ENCODE measurements around the gene ARL8B. TPM values are rescaled to one million over a fixed set of nuclear protein-coding genes. Genes with fewer than 3 reads are reported as not detected.

ARL8B gene
- total and polyA plus RNA-seq, 2 of the 8 experiments (the other 6 are each of a cell fraction or from before 2014, with no cell fraction given), result 14.5 to 27.8 TPM

- TF ChIP-seq ATF3 (IDR thresholded peaks at IDR 0.05; ENCODE audit: insufficient read depth, low read depth, low read length) (no peak), FOSL1 (IDR thresholded peaks at IDR 0.05; ENCODE audit: insufficient read depth, low read depth, low read length) (no peak), RXRA (IDR thresholded peaks at IDR 0.05; ENCODE audit: insufficient read depth, low read depth, low read length) (no peak), JUND (IDR thresholded peaks at IDR 0.05; ENCODE audit: low read length) (no peak), SIX5 (IDR thresholded peaks at IDR 0.05; ENCODE audit: low read depth, low read length) (no peak), SUZ12 (IDR thresholded peaks at IDR 0.05; ENCODE audit: low read length) (no peak), EZH2 (IDR thresholded peaks at IDR 0.05; ENCODE audit: low read depth, low read length, severe bottlenecking) (no peak), EP300 (IDR thresholded peaks at IDR 0.05; ENCODE audit: borderline replicate concordance in 1 of 2, low read depth in 2 of 2, low read length in 2 of 2) (no peak), KDM4A (IDR thresholded peaks at IDR 0.05; ENCODE audit: low read depth, low read length, severe bottlenecking) (no peak), NRF1 (IDR thresholded peaks at IDR 0.05; ENCODE audit: low read depth, low read length) (no peak), BRCA1 (IDR thresholded peaks at IDR 0.05; ENCODE audit: low read depth, low read length) (no peak), TBP (IDR thresholded peaks at IDR 0.05; ENCODE audit: low read depth, low read length) (no peak), SIN3A (conservative IDR thresholded peaks at IDR 0.05 in 1 of 2, IDR thresholded peaks at IDR 0.05 in 1 of 2; ENCODE audit: low read depth in 1 of 2, low read length in 2 of 2) (peak in 1 of 2 experiments; percentile 74; a peak in 2 of 4 replicates), POLR2AphosphoS5 (IDR thresholded peaks at IDR 0.05; ENCODE audit: low read depth, low read length) (no peak)
These were observed 932 bp downstream of the ARL8B start (continued) for GRCh38 chr3:5122741-5123706.

All from H1 (cell line).